ENCODE measurements around the gene ENPP7.

- TF ChIP-seq POLR2A (IDR thresholded peaks at IDR 0.05; ENCODE audit: low read depth, low read length), result peak; percentile 47; the same call in 1 of the 2 replicates
- 0 out of 2 replicates have a peak, but pooled peaks have one; percentile 43 for TF ChIP-seq POLR2AphosphoS5 (IDR thresholded peaks at IDR 0.05; ENCODE audit: low read depth, low read length)
Measured at GRCh38 chr17:79732804-79733691, 2.3 kb downstream of the ENPP7 start.
